Measurements from ENCODE around the gene PRRG4.
"Not testable (repeated sequence)": the region's sequence is repeated elsewhere in the genome, so short reads cannot be mapped to it uniquely, and the experiment has no call there.

Gene PRRG4

DNA sequence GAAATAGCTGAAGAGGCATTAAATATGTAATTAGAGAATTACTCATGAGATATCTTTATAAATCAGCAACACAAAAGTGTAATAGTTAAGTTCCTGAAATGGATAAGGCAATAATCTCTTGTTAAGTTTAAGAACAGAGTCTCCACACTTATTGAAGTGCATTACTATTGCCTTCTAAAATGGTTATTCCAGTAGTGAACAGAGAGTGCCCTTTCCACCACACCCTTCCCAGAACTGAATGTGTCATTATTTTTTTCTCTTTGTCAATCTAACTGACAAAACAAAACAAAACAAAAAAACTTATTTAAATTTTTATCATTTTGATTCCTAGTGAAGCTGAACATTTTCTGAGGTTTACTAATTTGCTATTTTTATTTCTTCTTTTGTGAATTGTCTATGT lies 9.2 kb upstream of the PRRG4 start:
- DNase-seq = no peak
- Mint-ChIP-seq H3K27ac (peak overlapping the region; percentile 38), H3K4me3 (no peak overlapping the region), H3K36me3 (ENCODE audit: low read depth) (no peaks in the 10 kb centered on the region), H3K9me3 (no peaks in the 10 kb centered on the region), H3K4me1 (ENCODE audit: low read depth) (peaks cover 28% of the 10 kb centered on the region), H3K27me3 (peaks cover 5% of the 10 kb centered on the region)

GRCh38 chr11:32821517-32821916 lies 8.2 kb upstream of the PRRG4 start:
- Mint-ChIP-seq H3K4me1 (ENCODE audit: low read depth) (peaks cover 26% of the 10 kb centered on the region), H3K9me3 (no peaks in the 10 kb centered on the region), H3K4me3 (peak overlapping the region; percentile 16), H3K36me3 (ENCODE audit: low read depth) (no peaks in the 10 kb centered on the region), H3K27me3 (peaks cover 5% of the 10 kb centered on the region), H3K27ac (peak overlapping the region; percentile 60)
- DNase-seq = no peak

DNA sequence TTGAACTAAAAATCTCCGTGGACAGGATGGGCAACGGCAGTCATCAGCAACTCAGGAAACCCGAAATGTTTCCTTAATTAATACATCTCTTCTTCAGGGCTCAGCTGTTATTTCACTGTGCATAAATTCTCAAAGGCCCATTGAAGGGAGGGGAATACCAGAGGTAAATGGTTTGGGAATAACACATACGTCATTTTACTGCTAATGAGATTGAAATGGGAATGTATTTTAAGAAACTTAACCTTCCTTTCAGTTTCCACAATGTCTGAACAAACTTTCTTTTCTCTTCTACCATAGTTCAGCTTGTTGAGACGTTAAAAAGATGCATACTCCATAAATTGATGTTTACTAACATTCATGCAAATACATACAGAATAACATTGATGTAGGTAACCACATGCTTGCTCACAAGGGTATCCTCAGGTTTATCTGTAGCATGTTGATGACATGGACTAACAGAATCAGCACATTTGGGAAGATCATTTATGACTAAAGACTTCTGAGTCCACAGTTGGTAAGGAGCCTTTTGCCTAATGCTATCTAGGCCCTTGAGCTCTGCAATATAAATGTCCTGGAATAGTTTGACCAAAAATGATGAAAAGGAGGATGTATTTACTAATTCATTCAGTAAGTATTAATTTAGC lies 7.7 kb upstream of the PRRG4 start:
- H3K4me3 Mint-ChIP-seq = peak overlapping the region; percentile 16
- H3K36me3 Mint-ChIP-seq (ENCODE audit: low read depth) = no peaks in the 10 kb centered on the region
- no peaks in the 10 kb centered on the region for H3K9me3 Mint-ChIP-seq
- peaks cover 26% of the 10 kb centered on the region for H3K4me1 Mint-ChIP-seq (ENCODE audit: low read depth)
- no peak for DNase-seq
- peak overlapping the region; percentile 60 for H3K27ac Mint-ChIP-seq
- H3K27me3 Mint-ChIP-seq = peaks cover 5% of the 10 kb centered on the region

GRCh38 chr11:32823617-32824016 lies 6.1 kb upstream of the PRRG4 start:
- H3K4me3 Mint-ChIP-seq; DNase-seq; H3K36me3 Mint-ChIP-seq (ENCODE audit: low read depth); H3K27ac Mint-ChIP-seq; H3K9me3 Mint-ChIP-seq: not testable (repeated sequence)
- peaks cover 16% of the 10 kb centered on the region for H3K4me1 Mint-ChIP-seq (ENCODE audit: low read depth)
- H3K27me3 Mint-ChIP-seq = peaks cover 13% of the 10 kb centered on the region

- Mint-ChIP-seq H3K36me3 (ENCODE audit: low read depth) (no peaks in the 10 kb centered on the region), H3K27ac (no peak overlapping the region), H3K4me1 (ENCODE audit: low read depth) (peaks cover 26% of the 10 kb centered on the region), H3K27me3 (peaks cover 30% of the 10 kb centered on the region), H3K4me3 (no peak overlapping the region), H3K9me3 (no peaks in the 10 kb centered on the region)
- no peak for DNase-seq
Observed at GRCh38 chr11:32826113-32826512, 3.6 kb upstream of the PRRG4 start.

DNA sequence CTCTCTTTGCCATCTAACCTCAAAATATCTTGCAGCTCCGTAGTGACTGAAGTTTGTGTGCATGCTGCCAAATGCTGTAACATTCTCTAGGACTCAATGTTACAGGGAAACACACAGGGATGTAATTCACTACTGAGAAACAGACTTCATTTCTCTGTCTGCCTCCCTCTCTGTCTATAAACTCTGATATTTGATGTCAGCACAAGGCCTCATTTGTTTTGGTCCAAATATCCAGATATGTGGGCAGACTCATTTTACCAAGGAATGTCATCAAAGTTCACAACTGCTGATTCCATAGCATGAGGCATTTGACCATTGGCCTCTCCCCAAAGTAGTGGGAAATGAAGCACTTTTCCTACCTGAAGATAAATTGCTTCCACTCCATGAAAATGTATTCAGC lies 2.5 kb upstream of the PRRG4 start:
- peaks cover 18% of the 10 kb centered on the region for H3K4me1 Mint-ChIP-seq (ENCODE audit: low read depth)
- no peak overlapping the region for H3K4me3 Mint-ChIP-seq
- DNase-seq = no peak
- H3K9me3 Mint-ChIP-seq = no peaks in the 10 kb centered on the region
- H3K27me3 Mint-ChIP-seq = peaks cover 39% of the 10 kb centered on the region
- no peaks in the 10 kb centered on the region for H3K36me3 Mint-ChIP-seq (ENCODE audit: low read depth)
- no peak overlapping the region for H3K27ac Mint-ChIP-seq

- Mint-ChIP-seq H3K9me3 (no peaks in the 10 kb centered on the region), H3K36me3 (ENCODE audit: low read depth) (no peaks in the 10 kb centered on the region)
Observed at GRCh38 chr11:32829157-32829679, 509 bp upstream of the PRRG4 start.

GRCh38 chr11:32830413-32830738 lies 649 bp downstream of the PRRG4 start:
- H3K27ac Mint-ChIP-seq = no peak overlapping the region
- peaks cover 47% of the 10 kb centered on the region for H3K27me3 Mint-ChIP-seq
- peaks cover 15% of the 10 kb centered on the region for H3K4me1 Mint-ChIP-seq (ENCODE audit: low read depth)
- no peaks in the 10 kb centered on the region for H3K9me3 Mint-ChIP-seq
- no peaks in the 10 kb centered on the region for H3K36me3 Mint-ChIP-seq (ENCODE audit: low read depth)
- DNase-seq = no peak
- H3K4me3 Mint-ChIP-seq = peak overlapping the region; percentile 75

More at GRCh38 chr11:32829157-32829679, 509 bp upstream of the PRRG4 start:
- DNase-seq = no peak
- Mint-ChIP-seq H3K27ac (peak overlapping the region; percentile 91), H3K4me3 (peak overlapping the region; percentile 88), H3K4me1 (ENCODE audit: low read depth) (peaks cover 15% of the 10 kb centered on the region), H3K27me3 (peaks cover 41% of the 10 kb centered on the region)

DNA sequence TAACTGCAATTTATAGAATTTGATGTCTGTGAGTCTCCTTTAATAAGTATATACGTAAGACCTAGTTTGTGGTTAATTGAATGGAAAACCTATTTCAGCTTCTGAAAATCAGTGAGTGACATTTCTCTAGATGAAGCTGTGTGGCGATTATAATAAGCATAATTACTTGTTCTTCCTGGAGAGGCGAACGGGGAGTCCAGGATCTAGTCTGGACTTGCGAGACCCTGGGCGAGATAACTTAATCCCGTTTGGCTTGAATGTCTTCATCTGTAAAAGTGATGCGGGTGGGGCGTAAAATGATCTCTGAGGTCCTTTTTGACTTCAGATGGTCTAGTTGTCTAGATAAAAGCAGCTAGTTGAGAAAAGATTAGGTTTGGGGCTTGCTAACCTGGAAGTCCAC lies 1.1 kb downstream of the PRRG4 start:
- H3K4me3 Mint-ChIP-seq = peak overlapping the region; percentile 75

GRCh38 chr11:32831221-32831620 lies 1.5 kb downstream of the PRRG4 start:
- Mint-ChIP-seq H3K27ac (no peak overlapping the region), H3K4me1 (ENCODE audit: low read depth) (peaks cover 15% of the 10 kb centered on the region), H3K36me3 (ENCODE audit: low read depth) (no peaks in the 10 kb centered on the region), H3K4me3 (no peak overlapping the region), H3K9me3 (no peaks in the 10 kb centered on the region), H3K27me3 (peaks cover 47% of the 10 kb centered on the region)
- no peak for DNase-seq

More for the DNA sequence above, 1.1 kb downstream of the PRRG4 start:
- Mint-ChIP-seq H3K36me3 (ENCODE audit: low read depth) (no peaks in the 10 kb centered on the region), H3K27me3 (peaks cover 47% of the 10 kb centered on the region), H3K9me3 (no peaks in the 10 kb centered on the region), H3K27ac (no peak overlapping the region), H3K4me1 (ENCODE audit: low read depth) (peaks cover 15% of the 10 kb centered on the region)
- no peak for DNase-seq

DNA sequence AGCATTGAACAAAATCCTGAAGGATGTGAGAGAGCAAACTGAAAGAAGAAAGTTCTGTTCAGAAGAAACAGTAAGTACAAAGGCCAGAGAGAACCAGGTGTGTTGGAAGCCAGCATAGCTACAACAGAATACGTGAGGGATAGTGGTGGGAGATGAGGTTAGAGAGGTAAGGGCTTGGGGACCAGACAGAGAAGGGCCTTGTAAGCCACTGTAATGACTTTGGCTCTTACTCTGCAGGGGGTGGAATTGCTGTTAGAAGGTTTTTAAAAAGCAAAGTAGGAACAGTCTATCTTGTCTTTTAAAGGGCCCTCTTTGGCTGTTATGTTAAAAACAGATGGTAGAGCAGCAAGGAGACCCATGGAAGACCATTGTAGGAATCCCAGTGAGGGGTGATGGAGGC lies 4.2 kb downstream of the PRRG4 start:
- H3K27me3 Mint-ChIP-seq = peaks cover 39% of the 10 kb centered on the region
- no peaks in the 10 kb centered on the region for H3K9me3 Mint-ChIP-seq
- no peak overlapping the region for H3K27ac Mint-ChIP-seq
- H3K4me1 Mint-ChIP-seq (ENCODE audit: low read depth) = peaks cover 15% of the 10 kb centered on the region
- H3K4me3 Mint-ChIP-seq = no peak overlapping the region
- no peak for DNase-seq
- no peaks in the 10 kb centered on the region for H3K36me3 Mint-ChIP-seq (ENCODE audit: low read depth)

- no peaks in the 10 kb centered on the region for H3K9me3 Mint-ChIP-seq
- no peaks in the 10 kb centered on the region for H3K36me3 Mint-ChIP-seq (ENCODE audit: low read depth)
- H3K4me3 Mint-ChIP-seq = no peak overlapping the region
- H3K27me3 Mint-ChIP-seq = peaks cover 16% of the 10 kb centered on the region
- no peak for DNase-seq
- H3K4me1 Mint-ChIP-seq (ENCODE audit: low read depth) = no peaks in the 10 kb centered on the region
- H3K27ac Mint-ChIP-seq = no peak overlapping the region
Observed at GRCh38 chr11:32836946-32837345, 7.2 kb downstream of the PRRG4 start.

- no peak overlapping the region for H3K27ac Mint-ChIP-seq
- no peaks in the 10 kb centered on the region for H3K9me3 Mint-ChIP-seq
- no peaks in the 10 kb centered on the region for H3K4me1 Mint-ChIP-seq (ENCODE audit: low read depth)
- peaks cover 6% of the 10 kb centered on the region for H3K27me3 Mint-ChIP-seq
- DNase-seq = no peak
- no peak overlapping the region for H3K4me3 Mint-ChIP-seq
- no peaks in the 10 kb centered on the region for H3K36me3 Mint-ChIP-seq (ENCODE audit: low read depth)
Observed at GRCh38 chr11:32838505-32839274, 9.0 kb downstream of the PRRG4 start.

GRCh38 chr11:32839308-32839707 lies 9.6 kb downstream of the PRRG4 start:
- Mint-ChIP-seq H3K27me3 (peaks cover 6% of the 10 kb centered on the region), H3K4me3 (no peak overlapping the region), H3K4me1 (ENCODE audit: low read depth) (no peaks in the 10 kb centered on the region), H3K36me3 (ENCODE audit: low read depth) (no peaks in the 10 kb centered on the region), H3K9me3 (no peaks in the 10 kb centered on the region), H3K27ac (no peak overlapping the region)
- no peak for DNase-seq

GRCh38 chr11:32840587-32840986 lies 10.9 kb downstream of the PRRG4 start:
- DNase-seq = no peak
- H3K36me3 Mint-ChIP-seq (ENCODE audit: low read depth) = no peaks in the 10 kb centered on the region
- no peaks in the 10 kb centered on the region for H3K27me3 Mint-ChIP-seq
- H3K4me1 Mint-ChIP-seq (ENCODE audit: low read depth) = no peaks in the 10 kb centered on the region
- H3K27ac Mint-ChIP-seq = no peak overlapping the region
- H3K9me3 Mint-ChIP-seq = no peaks in the 10 kb centered on the region
- no peak overlapping the region for H3K4me3 Mint-ChIP-seq
